ENCODE data around the gene EDC3. TPM values are rescaled to one million over a fixed set of nuclear protein-coding genes. Genes with fewer than 3 reads are reported as not detected.
A peak's percentile ranks its signal among the peaks of the same experiment; 100 is the strongest.
"Not testable (repeated sequence)": the region's sequence is repeated elsewhere in the genome, so short reads cannot be mapped to it uniquely, and the experiment has no call there.

EDC3 gene
- total RNA-seq, 1 experiment from 2014 or later, result 5.3 TPM

DNA sequence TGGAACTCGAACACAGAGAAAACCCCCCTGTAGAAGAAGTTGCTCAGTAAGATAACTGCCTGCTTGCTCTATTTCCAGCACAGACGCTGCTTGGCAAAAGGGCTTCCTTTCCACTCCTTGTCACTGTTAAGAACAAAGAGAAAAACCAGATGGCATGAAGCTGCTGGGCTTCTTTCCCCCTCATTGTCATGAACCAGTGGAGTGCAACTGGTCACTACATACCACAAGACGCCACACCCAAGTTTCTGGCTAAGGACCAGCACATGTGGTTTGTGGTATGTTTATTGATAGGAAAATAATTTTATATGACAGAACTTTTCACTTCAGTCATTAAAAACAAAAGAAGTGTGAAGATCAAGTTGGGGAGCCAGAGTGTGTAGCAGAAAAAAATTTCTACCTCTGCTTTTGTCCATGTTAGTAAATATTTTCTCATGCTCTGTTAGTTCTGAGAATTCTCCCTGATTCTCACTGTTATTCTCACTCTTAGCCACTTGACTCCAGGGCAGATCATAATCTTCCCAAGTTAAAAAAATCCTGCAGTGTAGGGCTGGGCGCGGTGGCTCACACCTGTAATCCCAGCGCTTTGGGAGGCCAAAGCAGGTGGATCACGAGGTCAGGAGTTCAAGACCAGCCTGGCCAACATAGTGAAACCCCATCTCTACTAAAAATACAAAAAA lies 42.3 kb downstream of the EDC3 start:
- DNase-seq (ENCODE audit: low read depth), result peak; percentile 62

DNA sequence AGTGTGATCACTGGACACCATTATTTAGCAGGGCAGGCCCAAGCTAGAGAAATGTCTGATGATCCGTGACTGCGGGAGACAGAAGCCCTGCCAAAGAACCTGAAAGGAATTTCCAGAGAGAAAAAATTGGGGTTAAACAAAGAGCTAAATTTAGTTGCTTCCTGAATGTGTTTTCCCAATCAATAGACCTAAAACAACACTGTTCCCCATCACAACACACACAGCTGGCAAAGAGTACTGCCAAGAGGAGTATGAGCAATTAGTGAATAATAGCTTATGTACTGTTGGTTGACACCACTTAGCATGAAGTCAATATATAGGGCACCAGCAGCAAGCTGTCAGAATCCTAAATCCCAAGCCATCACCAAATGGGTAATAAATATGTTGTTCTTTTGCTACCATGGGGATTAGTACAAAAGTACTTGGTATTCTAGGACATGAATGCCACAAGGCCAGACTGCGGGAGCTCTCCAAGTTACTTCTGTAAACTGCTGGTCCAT lies 44.5 kb downstream of the EDC3 start:
- no peak for DNase-seq (ENCODE audit: low read depth)

DNA sequence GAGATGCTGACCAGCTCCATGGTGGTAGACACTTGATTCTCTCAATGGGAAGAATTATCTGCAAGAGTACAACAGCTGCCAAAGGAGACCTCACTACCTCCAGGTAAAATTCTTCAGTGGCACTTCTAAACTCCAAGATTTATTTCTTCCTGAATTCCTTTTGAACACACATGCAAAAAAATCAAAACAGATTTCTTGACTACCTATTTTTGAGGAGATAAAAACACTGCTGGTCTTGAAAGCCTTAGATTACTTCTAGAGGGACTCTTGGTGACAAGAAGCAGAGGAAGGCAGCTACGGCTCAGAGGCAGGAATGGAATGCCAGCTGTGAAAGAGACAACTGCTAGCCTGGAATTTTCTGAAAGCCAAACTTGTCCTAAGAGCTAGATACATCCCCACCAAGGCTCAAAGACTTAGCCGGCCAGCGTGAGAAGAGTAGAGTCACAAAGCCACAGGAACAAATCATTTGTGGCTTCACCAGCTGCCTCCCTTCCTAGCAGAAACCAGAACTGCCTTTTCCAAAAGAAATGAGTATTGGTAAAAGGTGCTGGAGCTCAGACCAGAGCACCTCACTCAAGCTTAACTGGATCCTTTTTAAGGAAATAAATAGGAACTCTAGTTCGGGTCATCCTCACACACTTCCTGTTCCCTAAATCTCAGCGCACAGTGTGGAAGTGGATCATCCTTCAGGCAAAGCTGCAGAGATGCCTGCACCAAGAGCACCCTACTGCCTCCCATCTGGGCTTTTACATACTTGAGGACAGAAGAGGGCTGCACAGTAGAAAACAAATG lies 47.6 kb downstream of the EDC3 start:
- no peak for DNase-seq (ENCODE audit: low read depth)

DNA sequence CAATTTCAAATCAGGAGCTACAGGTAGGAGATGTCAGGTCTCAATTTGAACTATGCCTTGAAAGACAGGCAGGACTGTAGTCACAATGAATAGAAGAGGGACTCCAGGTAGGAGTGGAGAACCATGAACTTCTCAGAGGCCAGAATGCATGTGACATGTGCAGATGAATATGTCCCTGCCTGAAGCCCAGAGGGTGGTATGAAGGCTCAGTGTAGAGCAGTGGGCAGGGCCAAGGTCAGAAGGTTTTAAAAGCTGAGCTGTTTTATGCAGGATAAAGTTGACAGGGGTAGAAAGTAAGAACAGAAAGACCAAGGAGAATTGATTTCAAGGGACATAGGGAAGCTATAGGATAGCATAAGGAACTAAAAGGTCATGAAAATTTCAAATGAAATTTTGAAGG lies 49.3 kb downstream of the EDC3 start:
- DNase-seq (ENCODE audit: low read depth), result no peak

DNA sequence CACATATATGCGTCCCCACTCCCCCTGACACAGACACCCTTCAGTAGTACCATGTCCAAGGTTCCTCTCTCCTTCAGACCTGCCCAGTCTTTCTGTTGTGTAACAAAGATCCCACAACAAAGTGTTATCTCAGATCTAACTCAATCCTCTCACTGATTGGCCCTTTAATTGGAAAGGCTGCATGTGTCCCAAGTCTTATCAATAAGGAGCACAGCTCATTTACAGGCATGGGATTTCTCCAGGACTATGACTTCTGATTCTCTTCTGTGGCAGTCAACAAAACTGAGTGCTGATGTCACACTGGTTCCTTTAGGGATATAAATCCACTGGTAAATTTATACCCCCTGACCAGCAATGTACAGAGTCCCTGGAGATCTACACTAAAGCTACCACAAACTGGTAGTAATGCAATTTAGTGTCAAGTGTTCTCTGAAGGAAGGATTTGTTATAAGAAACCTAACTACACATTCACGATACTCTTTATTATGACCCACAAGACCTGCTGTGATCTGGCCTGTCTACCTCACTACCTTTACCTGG lies 52.1 kb downstream of the EDC3 start:
- DNase-seq (ENCODE audit: low read depth), result no peak

DNA sequence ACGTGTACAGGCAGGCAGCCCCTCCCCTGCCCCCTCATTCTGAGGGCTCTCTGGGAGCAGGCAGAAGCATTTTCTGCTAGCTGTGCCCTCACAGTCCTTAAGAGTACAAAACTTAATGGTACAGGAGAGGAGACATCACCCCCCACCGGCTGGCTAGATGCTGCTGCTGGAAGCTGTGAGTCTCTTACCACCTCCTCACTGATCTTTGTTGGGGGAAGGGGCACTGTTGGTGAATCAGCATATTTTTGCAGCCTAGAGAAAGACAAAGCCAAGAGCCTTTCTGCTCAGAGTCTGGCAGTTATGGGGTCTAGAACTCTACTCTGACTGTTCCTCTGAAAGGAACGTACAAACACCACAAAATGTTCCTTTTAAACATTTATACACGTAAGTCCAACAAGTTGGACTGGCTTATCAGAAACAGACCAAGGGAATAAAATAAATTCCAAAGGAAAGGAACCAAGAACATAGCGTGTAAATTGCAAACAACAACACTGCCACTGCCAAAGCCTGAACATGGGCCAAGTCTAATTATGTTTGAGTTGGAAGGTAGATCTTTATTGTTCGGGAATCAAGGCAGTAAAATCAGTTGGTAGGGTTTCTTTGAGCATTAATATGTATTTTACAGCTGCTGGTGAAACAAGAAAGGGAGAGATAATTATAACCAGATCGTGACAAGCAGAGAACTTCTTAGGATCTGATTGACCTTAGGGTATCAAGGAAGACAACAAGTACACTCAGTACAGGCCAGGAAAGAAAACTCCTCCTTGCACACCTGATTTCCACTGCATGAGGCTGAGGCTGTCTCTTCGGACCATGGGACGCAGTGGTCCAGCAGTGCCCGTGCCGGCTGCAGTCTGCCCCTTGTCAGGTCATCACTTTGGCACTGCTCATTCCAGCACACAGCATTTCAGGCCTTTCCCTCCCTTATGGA lies 52.8 kb downstream of the EDC3 start:
- DNase-seq (ENCODE audit: low read depth), result no peak

DNA sequence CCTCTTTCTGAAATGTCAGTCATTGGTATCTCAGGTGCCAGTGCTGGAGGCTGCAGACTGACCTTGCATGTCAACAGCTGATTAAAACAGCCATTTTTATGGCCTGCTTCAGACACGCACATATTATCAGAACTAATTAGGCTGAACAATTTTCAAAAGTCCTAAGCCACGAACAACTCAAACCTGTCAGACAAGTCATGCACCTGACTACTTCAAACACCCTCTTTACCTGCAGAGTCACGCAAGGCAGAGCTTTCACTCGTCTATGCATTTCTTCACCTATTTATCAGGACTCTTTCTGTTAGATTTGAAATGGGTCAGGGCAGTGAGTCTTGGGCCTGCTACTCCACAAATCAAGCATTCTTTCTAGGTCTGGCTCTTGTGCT lies 53.5 kb downstream of the EDC3 start:
- DNase-seq (ENCODE audit: low read depth), result no peak

DNA sequence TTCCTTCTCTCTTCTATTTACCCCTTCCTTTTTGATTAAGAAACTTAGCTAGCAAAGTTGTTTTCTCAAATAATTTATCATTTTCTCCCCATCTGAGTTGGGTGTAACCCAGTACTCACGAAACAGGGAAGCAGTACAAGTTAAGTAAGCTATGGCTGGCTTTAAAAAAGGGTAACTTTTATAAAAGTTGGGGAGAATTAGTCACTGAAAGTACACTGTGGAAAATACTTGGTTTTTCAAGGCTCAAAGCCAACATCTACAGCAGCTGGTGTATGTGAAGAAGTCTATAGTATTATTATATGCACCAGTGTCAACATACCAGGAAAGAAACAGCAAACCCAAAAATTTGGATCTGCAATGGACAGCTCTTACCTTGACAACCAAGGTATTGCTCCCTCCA lies 54.7 kb downstream of the EDC3 start:
- no peak for DNase-seq (ENCODE audit: low read depth)

DNA sequence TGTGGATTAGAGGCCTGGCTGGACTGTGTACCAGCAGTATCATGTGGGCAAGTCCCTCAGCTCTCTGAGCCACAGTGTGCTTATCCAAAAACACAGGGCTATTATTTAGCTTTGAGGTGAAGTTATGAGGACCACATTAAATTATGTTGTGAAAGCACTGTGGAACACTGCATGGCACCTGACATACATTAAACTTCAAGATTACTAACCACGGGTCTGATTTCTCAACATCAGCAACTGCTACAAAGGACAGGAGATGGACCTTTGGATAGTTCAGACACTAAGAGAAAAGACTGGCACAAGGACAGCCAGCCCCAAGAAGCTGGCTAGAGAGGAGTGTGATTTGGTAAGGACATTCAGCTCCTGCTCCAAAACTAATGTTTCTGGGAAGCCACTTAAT lies 58.8 kb downstream of the EDC3 start:
- no peak for DNase-seq (ENCODE audit: low read depth)

DNA sequence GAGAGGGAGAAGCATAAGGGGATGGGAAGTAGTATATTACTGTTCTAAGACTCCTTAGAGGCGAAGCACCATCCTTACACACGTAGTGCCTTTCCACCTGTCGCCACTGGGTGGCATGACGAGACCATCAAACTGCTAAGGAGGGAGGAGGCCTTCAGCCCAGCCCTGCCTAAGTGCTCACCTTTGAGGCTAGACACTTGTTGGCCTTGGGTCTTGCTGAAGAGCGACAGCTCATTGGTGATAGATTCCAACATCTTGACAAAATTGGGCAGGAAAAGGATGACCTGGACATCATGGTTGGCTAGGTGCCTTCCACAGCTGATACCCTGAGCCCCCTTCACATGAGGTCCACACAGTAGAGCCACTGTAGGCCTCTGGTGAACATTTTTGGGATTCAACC lies 60.6 kb downstream of the EDC3 start:
- peak; percentile 74 for DNase-seq (ENCODE audit: low read depth)

DNA sequence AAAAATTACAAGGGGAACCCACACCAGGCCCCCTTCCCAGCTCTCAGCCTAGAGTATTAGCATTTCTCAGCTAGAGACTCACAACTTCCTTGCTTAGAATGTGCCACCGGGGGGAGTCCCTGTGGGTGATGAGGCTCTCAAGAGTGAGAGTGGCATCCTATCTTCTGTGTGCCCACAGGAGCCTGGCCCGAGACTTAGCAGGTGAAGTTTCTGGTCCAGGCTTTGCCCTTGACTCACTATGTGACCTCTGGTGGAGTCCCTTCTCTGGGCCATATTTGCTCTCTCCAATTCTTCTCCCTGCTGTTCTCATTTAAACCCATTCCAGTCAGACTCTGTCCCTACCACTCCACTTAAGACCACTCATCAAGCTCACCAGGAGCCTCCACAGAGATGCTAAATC lies 62.0 kb downstream of the EDC3 start:
- DNase-seq (ENCODE audit: low read depth), result no peak

DNA sequence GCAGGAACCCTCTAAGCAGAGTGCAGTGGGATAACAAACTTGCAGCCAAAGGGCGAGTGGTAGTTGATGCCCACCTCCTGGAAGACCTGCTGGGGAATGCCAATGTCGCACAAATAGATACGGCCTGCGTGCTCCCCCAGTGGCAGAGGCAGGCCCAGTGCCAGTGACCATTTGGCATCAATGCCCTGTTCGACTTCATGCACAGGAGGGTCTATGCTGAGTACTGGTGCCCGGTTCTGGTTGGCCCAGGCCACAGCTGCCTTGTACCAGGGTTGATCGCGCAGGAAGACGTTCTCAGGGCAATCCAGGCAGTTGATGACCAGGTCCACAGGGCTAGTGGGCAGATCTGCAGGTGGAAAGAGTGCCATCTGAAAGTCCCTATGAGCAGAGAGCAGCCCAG lies 63.2 kb downstream of the EDC3 start:
- DNase-seq (ENCODE audit: low read depth), result no peak

DNA sequence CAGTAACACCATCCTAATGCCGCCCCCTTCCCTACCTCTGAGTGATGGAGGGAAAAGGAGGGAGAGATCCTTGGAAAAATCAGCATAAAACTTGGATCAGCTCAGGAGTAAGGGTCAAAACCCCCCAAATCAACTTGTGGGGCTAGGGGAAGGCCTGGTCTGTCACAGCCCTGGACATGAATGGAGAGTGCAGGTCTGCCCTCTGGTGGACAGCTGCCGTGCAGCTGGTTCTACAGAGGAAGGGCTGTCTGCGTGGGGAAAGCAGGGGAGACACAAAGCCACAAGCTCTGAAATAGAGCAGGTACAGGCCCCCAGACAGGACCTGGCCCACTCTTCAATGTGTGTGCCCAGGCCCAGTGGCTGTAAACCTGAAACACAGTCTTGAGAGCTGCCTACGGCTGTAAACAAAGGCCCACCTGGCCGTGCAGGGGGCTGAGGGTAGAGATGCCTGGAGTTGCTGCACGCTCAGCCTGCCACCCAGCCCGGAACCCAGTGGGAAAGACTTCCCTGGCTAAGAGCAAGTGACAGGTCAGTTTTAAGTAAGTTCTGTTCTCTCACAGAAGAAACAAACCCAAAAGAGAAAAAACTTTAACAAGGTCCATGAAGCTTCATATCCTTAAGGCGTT lies 63.8 kb downstream of the EDC3 start:
- peak; percentile 62 for DNase-seq (ENCODE audit: low read depth)

DNA sequence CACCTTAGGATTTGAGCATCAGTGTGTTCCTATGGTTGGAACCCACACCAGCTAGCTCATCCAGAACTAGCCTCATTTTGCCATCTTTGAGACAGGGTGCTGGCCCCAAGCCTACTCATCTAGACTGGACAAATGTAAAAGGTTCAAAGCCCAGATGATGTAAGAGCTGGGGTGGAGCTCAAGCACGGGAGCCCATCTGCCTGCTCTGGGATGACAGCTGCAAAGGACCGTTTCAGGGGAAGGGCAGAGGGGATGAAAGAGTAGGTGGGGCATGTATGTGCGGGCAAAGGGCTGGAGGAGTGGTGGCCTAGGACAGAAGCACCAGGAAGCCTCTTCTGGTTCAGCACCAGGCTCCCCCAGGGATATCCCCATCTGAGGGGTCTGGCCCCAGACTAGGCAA lies 64.4 kb downstream of the EDC3 start:
- DNase-seq (ENCODE audit: low read depth), result no peak

DNA sequence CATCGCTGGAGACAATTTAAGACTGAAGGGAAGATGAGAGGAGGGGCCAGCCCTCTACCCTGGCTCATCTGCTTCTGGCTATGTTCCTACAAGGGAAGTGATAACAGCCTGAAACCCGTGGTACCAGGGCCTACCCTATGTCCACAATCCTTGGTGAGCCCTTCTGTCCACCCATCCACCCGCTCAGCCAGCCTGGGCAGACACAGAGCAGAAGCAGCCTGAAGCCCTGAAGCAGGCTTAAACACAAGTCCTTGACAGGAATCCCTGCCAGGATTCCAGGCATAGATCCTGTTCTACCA lies 64.8 kb downstream of the EDC3 start:
- no peak for DNase-seq (ENCODE audit: low read depth)

DNA sequence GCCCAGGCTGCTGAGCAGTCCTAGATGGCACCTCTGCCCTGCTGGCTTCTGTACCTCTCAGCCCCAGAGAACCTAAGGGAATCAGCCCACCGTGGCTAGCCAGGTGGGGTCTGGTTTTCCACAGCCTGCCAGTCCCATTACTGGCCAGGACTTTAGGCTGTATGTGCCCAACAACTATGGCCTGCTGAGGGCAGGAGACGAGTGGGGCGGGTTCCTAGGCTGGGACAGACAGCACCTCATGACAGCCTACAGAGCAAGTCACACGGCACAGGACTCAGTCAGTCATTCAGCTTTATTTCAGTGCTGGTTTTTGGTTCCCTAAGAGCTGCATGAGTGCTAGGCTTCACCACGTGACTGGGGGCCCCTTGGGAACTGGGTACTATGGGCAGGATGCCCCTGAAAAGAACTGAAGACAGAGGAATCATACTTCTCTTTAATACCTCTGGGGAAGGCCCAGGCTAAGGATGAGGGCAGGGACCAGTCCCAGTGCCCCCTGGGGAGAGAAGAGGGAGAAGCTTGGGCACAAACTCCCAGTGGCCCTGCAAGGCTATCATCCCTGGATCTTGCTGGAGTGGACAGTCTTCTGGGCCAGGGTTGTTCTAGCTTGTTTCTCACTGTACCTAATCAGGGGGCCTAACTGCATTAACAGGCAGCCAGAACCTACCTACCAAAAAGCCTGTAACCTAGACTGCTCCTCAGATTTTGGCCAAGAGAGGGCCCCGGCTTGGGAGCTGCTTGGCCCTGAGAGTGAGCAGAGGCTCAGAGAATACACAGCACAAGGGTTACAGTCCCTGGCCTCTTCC lies 65.3 kb downstream of the EDC3 start:
- DNase-seq (ENCODE audit: low read depth), result no peak

DNA sequence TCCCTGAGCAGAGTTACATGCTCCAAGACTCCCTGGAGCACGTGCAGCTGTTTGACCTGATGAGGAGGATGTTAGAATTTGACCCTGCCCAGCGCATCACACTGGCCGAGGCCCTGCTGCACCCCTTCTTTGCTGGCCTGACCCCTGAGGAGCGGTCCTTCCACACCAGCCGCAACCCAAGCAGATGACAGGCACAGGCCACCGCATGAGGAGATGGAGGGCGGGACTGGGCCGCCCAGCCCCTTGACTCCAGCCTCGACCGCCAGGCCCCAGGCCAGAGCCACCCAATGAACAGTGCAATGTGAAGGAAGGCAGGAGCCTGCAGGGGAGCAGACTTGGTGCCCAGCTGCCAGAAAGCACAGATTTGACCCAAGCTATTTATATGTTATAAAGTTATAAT lies 66.1 kb downstream of the EDC3 start:
- DNase-seq (ENCODE audit: low read depth), result not testable (repeated sequence)

DNA sequence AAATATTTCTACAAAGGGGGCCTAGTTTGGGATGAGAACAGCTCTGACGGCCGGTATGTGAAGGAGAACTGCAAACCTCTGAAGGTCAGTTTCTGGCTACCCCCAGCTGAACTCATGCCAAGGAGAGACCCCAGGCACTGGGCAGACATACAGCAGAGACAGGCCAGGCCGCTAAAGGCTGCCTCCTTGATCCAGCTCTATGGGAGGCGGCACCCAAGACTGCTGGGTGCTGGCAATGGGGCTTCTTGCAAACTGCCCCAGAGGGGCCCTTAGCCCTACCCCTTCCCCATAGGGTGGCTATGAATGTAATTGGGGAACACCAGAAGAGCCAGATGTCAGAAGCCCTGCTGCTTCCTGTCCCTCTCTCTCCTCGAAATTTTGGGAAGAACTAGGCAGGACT lies 66.9 kb downstream of the EDC3 start:
- DNase-seq (ENCODE audit: low read depth), result no peak

DNA sequence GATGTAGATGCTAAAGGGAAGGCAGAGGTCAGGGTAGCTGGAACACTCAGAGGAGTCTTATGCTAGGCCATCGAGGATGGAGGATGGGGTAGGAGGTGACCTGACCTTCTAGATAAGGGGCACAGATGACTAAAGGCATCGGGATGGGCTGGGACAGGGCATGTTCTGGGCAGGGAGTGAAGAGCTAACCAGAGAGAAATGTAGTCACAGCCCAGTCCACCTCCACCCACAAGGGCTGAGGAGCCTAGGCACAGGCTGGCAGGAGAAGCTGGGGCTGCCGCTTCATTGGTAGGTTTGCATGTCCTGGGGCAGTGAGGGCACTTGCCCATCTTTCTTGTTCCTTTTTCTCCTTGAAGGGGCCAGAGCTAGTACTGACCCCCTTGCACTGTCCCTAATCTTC lies 67.6 kb downstream of the EDC3 start:
- no peak for DNase-seq (ENCODE audit: low read depth)

DNA sequence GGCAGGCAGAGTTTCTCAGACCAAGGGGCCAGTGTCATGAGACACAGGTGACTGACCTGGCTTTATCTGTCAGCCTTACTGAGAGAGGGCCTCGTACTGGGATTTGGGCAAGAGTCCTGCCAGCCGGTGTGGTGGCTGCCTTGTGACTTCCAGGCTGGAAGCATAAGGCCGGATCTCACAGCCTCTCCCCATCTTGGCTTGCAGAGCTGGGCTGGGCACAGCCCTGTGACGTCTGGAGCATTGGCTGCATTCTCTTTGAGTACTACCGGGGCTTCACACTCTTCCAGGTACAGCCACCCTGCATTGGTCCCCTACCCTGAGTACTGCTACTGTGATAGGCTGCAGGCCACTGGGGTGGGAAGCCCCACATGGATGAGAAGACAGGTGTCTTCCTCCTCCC lies 68.1 kb downstream of the EDC3 start:
- no peak for DNase-seq (ENCODE audit: low read depth)
